Middle frontal gyrus (tissue), 1 donor: Measurements from ENCODE around the gene TMEM225.
"Not testable (repeated sequence)": the region's sequence is repeated elsewhere in the genome, so short reads cannot be mapped to it uniquely, and the experiment has no call there.

Experiments
- DNase-seq: peaks from one replicate; pipeline ENCODE4 v3.0.0-alpha.2; 2015; ENCODE audit warnings: low spot score; ENCODE audit errors: extremely low spot score

Gene TMEM225, protein sequence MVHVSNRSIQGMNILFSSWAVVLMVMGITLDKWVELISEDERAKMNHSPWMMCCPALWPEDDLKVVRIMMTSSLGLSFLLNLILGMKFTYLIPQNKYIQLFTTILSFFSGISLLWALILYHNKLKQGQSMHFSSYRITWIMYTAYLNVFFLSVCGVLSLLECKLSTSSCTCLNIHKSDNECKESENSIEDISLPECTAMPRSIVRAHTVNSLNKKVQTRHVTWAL

DNA sequence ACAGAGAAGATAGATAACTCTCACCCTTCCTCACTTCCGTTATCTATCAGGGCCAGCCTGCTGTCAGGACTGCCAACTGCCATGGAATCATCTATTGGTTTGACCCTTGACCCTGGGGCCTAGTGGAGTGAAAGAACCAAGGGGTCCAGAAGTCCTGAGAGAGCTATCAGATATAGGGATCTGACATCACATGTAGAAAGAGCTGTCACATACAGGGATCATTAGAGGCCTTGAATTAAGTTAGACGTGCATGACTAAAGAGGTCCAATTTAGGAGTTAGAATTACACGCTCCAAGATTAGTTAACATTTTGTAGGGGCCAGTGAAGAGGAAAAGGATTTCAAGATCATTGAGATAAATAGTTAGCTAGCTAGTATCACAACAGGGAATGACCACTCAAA lies at the start of gene TMEM225:
TMEM225 (minus strand) TSS at position 101 of the 400 bp plus-strand sequence. CDS start 245 bp downstream, outside the sequence.
- no peak for DNase-seq

DNA sequence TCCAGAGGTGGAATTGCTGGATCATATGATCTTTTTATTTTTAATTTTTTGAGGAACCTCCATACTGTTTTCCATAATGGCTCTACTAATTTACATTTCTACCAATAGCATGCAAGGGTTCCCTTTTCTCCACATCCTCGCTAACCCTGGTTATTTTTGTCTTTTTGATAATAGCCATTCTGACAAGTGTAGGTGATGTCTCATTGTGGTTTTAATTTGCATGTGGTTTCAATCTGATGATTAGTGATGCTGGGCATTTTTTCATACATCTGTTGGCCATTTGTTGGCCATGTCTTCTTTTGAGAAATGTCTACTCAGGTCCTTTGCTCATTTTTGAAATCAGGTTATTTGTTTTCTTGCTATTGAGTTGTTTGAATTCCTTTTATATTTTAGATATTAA lies 38.6 kb upstream of the TMEM225 start:
- no peak for DNase-seq

DNA sequence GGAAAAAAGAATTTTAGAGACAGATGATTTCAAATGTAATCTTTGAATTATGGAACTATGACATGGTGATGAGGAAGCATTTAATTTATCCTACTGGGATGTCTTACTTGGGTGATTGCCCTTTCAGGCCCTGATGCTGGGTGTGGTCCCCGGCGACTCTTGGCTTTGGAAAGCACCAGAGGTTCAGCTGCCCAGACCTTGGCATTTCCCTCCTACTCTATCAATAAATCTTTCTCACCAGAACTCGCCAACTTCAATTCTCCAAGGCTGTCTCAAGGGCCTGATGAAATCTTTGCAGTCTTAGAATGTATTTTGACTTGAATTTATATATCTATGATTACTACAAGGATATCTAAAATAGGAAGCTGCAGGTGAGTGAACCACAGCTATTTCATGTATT lies 35.5 kb upstream of the TMEM225 start:
- no peak for DNase-seq

DNA sequence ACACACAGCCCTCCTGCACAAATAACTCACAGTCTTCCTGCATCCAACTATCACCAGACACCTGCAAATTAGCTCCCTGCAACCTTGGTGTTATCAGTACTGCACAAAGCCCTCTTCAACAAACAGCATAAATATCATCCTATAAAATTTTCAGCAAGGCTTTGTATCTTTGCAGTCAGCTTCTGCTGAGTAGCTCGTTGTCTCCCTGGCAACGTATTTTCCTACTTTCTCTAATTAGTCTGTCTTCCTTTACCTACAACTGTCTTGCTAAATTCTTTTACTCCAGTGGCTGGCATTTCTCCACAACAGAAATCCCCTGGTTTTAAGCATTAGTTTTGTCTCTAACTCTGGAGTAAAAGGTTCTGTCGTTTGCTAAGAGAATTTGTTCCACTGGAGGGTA lies 20.4 kb upstream of the TMEM225 start:
- no peak for DNase-seq

DNA sequence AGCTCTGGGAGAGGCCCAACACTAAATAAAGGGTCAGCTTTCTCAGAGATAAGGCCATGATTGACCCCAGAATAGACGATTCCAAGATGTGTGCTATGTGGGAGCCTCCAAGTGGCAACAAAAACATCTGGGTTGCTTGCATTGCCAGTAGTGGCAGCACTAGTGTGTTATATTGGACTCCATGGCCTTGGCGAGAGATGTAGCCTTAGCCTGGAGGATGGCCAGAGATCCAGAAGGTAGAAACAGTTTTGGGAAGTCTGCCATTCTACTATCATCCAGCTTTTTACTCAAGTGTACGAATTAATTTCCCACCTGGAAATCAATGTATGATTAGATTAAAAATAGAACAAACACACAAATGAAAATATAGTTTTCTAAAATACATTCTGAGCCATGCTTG lies 19.5 kb upstream of the TMEM225 start:
- no peak for DNase-seq

DNA sequence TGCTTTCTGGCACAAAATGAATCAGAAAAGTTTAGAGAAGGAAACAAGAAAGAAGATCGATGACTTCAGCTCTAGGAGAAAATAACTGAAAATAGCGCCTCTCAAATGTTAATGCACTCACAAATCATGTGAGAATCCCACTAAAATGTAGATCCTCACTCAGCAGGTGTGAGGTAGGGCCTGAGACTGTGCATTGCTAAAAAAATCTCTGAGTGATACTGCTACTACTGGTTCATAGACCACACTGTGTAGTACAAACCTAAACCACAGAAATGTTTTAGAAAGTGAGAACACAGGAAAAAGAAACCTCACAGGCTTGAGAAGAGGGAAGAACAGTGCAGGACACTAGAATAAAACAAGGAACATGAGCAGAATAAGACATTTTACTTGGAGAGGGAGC lies 18.5 kb upstream of the TMEM225 start:
- no peak for DNase-seq

DNA sequence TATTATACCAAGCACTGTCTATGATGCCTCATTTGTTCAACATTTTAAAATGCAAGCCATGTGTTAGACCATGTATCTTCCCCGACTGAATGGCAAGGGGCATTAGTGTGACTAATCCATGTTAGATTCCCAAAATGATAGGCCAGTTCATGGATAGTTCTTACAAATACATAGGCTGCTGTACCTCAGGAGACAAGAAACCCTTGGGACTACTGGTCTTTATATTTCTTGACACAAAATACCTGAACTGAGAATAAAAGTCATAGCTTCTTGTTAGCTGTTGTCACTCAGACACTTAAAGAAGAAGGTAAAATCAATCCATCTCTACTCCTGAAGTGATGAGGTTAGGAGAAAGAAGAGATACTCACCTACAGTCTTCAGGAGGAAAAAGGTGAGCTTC lies 16.4 kb upstream of the TMEM225 start, which contains the start of gene OR8D4:
OR8D4 (plus strand) TSS at position 301 of the 400 bp plus-strand sequence. CDS start 4,265 bp downstream, outside the sequence.
- DNase-seq, result no peak

DNA sequence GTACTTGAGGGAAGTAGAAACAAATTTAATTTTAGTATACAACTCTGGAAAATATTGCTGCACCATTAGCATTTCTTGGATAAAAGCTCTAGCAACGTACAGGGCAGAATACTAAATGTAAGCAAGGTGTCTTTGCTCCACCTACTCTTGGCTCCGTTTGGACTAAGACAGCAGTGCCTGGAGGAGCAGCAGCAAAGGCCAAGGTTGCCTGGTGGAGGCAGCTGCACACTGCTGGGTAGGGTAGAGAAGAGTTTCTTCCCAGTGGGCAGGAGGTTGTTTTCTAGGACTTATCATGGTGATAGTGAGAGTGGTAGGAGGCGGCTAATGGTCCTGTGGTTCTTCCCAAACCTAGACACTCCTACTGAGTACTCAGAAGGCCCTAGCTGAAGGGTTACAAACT lies 14.3 kb upstream of the TMEM225 start:
- no peak for DNase-seq

DNA sequence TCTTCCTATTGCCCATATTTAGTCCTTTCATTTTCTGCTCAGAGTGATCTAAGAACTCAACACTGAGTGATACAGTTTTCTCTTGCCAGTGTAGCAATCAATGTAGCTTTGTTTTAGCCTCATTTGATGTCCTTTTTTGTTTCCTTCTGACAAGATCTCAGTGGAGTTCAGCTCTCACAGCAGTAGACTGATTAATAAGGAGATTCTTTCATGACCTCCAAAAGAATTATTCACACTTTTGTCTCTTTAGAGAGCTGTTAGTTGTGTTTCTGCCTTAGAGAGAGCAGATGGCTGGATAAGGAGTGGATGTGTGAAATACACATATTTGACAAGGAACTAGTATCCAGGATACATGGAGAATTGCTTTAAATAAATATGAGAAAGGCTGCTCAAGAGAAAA lies 6.6 kb upstream of the TMEM225 start:
- DNase-seq, result no peak

DNA sequence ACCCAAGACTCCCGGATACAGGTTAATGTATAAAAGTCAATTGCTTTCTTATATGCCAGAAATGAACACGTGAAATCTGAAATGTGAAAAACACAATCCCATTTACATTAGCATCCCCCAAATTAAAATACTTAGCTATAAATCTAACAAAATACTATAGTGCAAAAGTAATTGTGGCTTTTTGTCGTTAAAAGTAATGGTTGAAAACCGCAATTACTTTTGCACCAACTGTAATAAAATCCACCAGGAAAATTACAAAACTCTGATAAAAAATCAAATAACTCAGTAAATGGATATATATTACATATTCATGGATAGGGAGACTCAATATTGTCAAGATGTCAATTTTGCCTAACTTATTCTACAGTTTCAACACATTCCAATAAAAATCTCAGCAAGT lies 4.6 kb downstream of the TMEM225 start:
- no peak for DNase-seq

DNA sequence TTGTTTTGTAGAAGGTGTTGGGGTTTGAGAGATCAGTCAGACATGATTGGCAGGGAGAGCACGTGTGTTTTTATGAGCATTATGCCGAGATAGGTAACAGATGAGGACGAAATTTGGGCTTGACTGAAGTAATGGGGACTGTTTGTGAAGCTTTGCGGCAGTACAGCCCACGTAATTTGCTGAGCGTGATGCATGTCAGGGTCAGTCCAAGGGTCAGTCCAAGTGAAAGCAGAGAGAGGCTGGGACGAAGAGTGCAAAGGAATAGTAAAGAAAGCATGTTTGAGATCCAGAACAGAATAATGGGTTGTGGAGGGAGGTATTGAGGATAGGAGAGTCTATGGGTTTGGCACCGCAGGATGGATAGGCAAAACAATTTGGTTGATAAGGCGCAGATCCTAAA lies 17.7 kb downstream of the TMEM225 start:
- DNase-seq, result not testable (repeated sequence)

DNA sequence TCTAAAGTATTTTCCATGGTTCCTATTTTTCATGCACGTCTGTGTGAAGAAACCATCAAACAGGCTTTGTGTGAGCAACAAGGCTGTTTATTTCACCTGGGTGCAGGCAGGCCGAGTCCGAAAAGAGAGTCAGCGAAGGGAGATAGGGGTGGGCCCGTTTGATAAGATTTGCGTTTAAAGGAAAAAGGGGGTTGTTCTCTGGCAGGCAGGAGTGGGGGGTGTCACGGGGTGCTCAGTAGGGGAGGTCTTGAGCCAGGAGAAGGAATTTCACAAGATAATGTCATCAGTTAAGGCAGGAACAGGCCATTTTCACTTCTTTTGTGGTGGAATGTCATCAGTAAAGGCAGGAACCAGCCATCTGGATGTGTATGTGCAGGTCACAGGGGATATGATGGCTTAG lies 20.2 kb downstream of the TMEM225 start:
- DNase-seq, result not testable (repeated sequence)

DNA sequence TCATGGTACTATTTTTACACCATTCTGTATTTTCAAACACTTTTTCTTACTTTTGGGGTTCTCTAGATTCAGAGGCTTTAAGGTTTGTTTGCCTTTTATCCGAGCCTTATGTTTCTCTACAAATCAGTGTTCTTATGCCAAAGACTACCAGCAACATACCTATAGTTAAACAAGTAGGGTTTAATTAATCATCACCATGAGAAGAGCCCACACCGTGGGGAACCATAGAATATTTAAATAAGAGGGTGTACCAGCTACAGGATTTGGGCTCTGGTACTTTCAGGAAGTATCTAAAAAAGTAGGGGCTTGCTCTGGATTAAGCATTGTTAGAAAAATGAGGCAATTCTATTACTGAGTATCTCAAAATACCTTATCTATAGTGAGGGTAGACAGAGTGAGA lies 25.7 kb downstream of the TMEM225 start:
- DNase-seq, result no peak

DNA sequence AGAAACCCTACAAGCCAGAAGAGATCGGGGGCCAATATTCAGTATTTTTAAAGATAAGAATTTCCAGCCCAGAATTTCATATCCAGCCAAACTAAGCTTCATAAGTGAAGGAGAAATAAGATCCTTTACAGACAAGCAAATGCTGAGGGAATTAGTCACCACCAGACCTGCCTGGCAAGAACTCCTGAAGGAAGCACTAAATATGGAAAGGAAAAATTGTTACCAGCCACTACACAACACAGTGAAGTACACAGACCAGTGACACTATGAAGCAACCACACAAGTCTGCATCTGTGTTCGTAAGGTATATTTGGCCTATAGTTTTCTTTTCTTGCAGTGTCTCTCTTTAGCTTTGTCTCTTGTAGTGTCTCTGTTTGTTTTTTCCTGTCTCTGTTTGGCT lies 29.0 kb downstream of the TMEM225 start:
- no peak for DNase-seq

DNA sequence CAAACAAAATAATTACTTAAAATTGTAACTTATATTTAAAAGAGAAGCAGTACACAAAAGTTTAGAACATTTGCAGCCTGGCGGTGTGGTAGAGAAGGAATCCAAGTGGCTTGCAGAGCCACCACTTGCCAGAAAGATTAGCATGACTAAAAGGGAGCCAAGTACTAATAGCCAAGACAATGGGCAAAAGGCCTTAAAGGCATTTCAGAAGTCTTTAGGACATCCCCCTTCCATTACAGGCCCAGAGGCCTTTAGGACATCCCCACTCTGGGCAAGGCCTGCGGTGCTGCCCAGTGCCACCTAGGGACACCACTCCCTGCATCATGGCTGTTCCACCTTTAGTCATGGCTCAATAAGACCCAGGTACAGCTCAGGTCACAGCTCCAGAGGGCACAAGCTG lies 32.4 kb downstream of the TMEM225 start:
- DNase-seq, result no peak

DNA sequence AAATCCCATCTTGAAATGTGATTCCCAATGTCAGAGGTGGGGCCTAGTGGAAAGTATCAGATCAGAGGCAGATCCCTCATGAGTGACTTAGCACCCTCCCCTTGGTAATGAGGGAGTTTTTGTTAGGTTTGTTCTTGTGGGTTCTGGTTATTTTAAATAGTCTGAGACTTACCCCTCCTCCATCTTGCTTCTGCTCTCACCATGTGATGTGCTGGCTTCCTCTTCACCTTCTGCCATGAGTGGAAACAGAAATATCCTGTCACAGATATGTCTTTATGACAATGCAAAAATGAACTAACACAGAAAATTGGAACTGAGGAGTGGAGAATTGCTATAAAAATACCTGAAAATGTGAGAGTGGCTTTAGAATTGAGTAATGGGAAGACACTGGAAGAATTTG lies 33.1 kb downstream of the TMEM225 start:
- no peak for DNase-seq

DNA sequence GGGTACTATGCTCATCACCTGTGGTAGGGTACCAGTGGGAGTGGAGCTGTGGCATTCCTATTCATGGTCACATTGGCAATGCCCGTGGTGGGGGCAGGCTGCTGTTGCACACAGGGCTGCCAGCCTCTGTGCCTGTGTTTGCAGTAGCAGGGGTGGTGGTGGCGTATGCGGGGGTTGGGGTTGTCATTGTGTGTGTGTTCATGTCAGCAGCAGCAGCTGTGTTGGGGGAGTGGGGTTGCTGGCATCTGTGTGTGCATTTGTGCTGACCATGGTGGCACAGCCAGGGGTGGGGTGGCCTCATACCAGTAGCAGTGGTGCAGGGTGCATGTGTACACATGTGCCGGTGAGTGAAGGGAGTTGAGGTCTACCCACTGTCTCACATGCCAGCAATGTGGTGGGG lies 34.4 kb downstream of the TMEM225 start:
- no peak for DNase-seq

DNA sequence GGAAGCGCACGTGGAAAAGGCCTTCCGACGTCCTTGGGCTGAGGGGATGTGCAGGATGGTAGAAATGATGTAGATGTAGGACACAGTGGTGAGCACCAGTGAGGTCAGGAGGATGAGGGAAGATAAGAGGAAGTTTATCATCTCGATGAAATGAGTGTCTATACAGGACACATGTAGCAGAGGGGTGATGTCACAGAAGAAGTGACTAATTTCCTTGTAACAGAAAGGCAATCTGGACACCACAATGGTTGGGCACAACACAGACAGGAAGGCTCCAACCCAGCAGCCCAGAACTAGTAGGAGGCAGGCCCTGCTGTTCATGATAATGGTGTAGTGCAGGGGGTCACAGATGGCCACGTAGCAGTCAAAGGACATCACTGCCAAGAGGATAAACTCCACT lies 44.3 kb downstream of the TMEM225 start:
- no peak for DNase-seq

DNA sequence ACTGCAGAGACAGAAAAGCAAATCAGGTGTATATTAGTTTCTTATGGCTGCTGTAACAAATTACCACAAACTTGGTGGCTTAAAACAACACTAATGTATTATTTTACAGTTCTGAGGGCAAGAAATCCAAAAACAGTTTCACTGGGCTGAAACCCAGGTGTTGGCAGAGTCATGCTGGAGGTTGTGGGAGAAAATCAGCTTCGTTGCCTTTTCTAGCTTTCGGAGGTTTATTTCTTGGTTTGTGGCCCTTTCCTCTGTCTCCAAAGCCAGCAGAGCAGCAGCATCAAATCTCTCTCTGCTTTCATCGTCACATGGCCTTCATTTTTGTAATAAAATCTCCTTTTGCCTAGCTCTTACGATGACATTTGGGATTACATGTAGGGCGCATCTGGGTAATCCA lies 46.3 kb downstream of the TMEM225 start:
- DNase-seq, result no peak

DNA sequence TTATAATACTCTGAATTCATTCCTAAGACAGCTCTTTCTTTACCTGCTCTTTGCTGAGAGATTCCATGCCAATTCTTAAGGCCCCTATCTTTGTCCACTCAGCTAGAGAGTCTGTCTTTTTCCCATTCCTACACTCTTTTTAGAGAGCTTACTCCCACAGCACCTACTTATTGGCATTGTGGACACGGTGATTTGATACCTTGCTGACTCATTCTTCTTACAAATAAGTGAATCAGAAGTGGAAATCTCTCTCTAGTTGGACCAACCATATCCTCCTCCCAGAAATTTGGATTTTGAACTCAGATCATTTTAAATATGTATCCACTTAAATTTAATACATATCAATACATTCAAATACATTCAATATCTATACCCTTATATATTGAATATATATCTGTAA lies 46.8 kb downstream of the TMEM225 start:
- no peak for DNase-seq

DNA sequence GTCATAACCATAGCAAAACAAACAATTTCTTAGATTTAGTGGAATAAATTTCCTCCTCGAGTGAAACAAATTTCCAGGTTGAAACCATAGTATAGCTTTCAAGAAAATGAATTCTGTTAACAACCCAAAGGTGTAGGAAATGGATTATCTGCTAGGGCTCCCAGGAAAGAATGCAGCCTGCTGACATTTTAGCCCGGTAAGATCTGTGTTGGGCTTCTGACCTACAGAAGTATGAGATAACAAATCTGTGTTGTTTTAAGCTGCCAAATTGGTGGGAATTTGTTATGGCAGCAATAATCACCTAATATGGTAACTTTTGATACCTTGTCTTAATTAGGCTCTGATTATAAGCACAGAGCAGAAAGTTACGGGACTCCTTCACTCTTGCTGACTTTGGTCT lies 47.3 kb downstream of the TMEM225 start:
- no peak for DNase-seq

DNA sequence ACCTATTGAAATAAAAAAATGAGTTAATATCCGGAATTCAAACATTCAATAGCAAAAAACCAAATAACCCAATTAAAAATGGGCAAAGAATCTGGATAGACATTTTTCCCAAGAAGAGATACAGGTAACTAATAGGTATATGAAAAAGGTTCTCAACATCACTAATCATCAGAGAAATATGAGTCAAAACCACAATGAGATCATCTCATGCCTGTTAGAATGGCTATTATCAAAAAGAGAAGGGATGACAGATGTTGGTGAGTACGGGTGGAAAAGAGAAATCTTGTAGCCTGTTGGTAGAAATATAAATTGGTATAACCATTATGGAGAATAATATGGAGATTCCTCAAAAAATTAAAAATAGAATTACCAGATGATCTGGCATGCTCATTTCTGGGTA lies 52.4 kb downstream of the TMEM225 start:
- DNase-seq, result no peak
